HG02798 (cell line): ENCODE measurements around the gene PDE6B.

Experiments
- ATAC-seq: cut with Tn5 transposase; IDR thresholded peaks from one replicate; pipeline ENCODE4 v1.9.1; 2021; ENCODE audit warnings: mild to moderate bottlenecking; ENCODE audit not compliant: unreplicated experiment, poor library complexity

Gene PDE6B

DNA sequence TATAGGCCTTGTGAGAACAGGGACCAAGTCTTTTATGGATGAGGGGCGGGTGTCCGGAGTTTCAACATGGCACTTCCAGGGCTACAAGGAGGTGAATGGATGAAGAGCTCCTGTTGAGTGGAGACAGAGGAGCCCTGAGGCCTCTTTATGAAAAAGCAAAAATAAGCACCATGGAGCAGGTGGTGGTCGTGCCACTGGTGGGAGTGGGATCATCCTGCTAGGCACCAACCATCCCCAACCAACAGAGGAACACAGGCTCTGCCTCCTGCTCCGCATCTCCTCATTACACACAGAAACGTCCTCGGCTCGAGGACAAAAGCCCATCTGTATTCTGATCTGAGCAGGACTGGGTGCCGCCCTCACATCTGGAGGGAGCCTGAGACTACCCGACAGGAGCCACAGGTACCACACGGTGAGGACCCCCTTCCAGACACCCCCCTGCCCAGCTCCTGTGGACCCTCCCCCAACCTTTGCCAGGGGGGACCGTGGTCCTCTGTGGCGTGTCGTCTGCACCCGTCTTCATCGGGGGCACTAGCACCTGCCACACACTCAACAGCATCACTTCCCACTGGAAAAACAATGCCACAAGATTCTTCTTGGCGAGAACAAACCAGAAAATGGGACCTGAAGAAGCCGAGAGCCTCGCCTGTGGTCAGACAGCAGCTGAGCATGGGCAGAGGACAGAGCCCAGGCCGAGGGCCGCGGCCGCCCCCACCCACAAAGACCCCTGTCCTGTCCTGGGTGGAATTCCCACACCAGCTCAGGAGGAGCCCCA, 3.9 kb upstream of the PDE6B start:
- ATAC-seq = no peak

DNA sequence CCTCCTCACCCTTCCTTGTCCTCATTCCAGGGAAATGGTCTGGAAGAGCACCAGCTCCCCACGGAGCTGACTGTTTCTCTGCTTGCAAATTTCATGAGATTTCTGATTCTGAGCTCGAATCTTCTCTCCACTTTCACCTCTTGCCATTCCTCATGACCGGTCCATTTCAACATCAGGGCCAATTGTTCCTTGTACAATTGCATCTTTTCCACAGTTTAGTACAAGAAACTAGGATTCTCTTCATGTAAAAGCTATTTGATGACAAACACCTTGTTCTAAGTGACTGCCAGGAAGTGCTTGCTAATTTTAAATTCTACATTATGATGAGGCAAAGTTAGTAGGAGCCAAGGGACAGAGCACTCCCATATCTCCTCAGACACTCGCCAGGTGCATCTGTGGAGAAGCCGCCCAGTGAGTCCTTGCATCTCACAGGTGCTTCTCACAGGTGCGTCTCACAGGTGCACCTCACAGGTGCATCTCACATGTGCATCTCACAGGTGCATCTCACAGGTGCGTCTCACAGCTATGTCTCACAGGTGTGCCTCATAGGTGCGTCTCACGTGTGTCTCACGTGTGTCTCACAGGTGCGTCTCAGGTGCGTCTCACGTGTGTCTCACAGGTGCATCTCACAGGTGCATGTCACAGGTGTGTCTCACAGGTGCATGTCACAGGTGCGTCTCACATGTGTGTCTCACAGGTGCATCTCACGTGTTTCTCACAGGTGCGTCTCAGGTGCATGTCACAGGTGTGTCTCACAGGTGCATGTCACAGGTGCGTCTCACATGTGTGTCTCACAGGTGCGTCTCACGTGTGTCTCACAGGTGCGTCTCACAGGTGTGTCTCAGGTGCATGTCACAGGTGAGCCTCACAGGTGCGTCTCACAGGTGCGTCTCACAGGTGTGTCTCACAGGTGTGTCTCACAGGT, 3.0 kb upstream of the PDE6B start:
- no peak for ATAC-seq

DNA sequence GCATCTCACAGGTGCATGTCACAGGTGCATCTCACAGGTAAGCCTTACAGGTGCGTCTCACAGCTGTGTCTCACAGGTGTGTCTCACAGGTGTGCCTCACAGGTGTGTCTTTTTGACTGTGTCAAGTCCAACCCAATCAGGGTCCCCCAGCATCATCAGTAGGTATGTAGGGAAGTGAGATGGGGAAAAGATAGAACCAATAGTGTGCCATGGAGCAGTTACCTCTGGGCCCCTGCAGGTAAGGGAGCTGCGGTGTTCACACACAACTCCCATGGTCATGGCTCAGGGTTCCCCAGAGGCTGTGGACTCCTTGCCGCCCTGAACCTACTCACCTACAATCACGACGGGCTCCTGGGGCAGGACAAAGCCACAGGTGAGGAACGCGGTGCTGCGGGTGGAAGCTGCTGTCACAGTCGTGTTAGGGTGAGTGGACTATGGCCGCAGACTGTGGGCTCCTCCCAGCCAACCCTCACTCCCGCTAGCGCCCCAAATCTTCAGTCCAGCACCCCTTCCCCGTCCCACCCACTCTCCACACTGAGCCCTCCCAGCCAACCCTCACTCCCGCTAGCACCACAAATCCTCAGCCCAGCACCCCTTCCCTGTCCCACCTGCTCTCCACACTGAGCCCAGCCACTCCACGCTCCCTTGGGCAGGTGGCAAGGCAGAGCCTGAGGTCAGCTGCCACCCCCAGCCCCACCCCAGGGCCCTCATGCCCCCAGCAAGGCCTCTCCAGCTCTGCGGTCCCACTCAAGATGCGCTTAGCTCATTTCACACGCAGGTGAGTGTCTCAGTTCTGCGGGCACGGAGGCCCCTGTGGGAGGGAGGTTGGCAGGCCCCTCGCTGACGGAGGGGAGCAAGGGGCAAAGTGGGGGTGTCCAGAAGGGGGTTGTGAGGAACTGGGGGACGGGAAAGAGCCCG, 2.1 kb upstream of the PDE6B start:
- no peak for ATAC-seq

DNA sequence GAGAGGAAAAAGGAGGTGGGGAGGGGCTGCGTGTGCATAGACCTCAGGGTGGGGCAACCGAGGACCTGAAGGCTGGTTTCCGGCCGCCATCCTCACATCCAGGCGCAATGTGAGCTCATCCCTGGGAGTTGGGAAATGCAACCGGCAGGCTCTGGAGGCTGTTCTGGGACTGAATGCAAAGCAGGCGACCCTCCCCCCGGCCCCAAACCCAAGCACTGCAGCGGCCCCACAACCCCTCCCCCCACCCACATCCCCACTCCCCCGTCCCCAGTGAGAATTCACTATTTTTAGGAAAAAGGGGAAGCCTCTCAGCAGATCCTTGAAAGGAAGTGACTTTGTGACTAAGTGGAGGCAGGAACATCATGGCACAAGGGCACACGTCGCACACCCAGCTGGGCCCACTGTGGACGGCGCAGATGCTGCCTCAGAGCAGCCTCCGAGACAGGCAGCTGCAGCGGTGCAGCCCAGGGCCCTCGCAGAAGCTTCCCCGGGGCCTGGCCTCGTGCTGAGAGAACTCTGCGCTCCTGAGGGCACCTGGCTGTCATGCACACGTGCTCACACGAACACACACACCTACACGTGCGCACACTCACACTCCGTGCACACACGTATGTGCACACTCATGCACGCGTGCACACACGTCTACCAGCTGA, 1.3 kb upstream of the PDE6B start:
- no peak for ATAC-seq

DNA sequence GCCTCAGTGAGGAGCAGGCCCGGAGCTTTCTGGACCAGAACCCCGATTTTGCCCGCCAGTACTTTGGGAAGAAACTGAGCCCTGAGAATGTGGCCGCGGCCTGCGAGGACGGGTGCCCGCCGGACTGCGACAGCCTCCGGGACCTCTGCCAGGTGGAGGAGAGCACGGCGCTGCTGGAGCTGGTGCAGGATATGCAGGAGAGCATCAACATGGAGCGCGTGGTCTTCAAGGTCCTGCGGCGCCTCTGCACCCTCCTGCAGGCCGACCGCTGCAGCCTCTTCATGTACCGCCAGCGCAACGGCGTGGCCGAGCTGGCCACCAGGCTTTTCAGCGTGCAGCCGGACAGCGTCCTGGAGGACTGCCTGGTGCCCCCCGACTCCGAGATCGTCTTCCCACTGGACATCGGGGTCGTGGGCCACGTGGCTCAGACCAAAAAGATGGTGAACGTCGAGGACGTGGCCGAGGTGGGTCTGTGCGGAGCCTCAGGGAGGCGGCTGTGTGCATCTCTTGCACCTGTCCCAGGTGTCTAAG, 323 bp downstream of the PDE6B start:
- ATAC-seq = no peak

DNA sequence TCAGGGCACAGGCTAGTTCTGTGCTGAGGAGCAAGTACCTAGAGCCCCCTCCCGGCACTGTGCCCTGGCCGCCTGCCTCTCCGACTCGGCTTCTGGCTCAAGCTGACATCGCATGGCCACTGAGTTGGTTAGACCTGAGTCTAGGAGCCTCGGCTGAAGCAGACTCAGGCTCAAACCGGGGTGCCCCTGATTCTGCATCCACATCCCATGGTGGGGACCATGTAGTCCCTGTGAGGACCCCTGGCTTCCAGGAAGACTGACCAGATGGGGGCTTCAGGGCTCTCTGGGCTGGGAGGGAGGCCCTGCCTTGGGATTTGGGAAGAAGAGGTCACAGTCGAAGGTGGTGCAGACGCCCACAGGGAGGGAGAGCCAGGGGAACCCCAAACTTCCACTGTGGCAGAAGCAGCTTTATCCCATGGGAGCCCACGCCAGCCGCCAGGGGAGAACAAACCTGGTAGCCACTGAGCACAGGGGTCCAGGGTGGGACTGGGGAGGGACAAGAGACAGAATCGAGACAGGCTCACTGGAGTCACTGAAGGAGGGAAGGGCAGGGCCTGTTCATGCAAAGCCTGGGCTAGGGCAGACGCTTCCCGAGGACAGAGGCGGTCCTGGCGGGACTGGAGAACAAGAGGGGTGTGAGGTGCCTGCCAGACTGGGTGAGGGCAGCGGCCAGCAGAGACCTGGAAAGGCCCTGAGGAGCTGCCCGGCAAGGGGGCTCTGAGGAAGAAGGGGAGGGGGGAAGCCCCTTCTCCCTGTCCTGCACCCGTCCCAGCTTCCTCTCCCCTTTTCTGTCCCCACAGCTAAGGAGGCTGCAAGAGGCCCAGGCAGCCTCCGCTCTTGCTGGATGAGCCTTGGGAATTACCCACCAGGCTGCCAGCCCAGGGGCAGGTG, 1.1 kb downstream of the PDE6B start:
- ATAC-seq = no peak

DNA sequence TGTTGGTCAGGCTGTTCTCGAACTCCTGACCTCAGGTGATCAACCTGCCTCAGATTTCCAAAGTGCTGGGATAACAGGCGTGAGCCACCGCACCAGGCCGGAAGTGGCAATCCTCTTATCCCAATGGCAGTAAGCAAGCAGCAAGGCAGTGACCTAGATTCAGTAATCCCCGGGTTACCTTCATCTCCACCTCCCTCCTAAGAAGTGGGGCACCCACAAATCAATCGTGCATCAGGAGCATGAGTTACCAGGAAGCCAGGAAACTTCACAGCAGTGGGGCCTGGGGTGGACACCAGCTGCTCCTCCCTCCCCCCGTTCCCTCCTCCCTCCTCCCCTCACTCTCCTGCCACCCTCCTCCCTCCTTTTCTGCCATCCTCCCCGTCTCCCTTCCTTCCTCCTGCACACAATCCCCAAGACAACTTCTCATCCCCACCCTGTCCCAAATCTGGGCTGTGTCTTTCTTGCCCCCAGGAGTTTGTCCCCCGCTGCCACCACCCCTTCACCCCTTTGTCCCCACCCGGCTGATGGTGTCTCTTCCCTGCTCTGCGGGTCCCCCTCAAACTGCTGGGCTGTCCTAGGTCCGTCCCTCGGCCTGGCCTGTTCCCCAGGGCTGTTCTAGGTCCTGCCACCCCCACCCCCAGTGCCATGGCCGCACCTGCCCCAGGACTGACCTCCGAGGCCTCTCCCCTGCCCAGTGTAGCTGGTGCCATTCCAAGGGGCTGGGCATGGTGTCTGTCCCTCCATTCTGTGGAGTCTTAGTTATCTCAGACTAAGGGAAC, 2.2 kb downstream of the PDE6B start:
- ATAC-seq = no peak

DNA sequence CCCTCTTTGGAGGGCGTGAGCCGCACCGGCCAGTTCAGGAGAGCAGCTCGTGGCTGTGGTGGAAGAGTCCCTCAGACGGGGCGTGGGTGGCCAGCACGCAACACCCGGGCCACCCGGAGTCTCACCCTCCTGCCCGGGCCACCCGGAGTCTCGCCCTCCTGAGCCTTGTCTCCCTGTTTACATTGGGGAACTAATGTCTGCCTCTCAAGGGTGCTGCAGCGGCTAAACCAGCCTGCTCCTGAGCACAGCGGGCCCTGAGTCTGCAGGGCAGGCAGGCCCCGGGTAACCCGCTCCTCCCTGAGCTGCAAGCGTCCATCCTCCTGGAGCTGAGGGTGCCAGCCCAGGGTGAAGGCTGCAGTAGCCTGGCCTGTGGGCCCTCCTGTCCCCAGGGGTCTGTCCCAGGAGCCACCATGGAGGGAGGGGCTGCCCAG, 3.0 kb downstream of the PDE6B start:
- ATAC-seq = no peak

DNA sequence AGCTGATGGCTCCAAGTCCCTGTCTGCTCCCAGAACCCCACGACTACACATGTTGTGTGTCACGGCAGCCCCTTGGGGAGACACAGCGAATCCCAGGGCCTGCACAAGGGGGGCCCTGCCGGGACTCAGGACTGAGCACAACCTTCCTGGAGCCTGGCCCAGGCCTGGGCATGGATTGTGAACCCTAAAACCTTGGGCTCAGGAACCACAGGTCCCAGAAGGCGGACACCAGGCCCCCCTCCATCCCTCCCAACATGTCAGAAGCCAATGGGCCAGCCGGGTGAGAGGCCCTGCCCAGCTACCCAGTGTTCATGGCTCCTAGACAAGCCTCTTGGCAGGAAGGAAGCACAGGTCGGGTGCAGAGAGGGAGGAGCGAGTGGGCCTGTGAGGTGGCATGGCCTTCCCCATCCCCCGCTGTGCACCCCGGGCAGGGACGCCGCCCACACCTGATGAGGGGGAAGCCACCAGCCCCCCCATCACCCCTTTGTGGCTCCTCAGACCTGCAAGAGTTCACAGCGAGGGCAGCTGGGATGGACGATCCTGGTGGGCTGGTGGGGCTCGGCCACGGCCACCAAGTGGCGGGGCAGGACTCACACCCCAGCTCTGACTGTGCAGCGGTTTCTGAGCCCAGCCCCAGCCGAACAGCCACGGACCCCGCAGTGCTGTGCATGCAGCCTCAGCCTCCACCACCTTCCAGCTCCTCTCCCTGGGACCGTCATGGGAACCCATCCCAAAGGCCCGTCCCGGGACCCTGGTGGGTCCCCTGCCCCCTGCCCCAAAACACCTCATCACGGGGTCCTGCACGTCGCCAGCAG, 3.7 kb downstream of the PDE6B start:
- ATAC-seq = no peak

DNA sequence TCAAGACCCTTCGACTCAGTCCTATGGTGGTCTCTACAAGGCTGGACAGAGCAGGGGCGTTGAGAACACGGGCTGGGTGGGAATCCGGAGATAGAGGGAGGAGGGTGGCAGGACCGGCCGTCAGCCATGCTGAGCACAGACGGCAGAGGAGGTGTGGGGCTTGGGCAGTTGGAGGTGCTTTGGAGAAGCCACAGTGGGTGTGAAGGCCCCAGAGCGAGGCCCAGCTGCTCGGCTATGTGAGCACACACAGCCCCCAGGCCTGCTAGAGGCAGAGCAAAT, 4.2 kb downstream of the PDE6B start:
- ATAC-seq = no peak

DNA sequence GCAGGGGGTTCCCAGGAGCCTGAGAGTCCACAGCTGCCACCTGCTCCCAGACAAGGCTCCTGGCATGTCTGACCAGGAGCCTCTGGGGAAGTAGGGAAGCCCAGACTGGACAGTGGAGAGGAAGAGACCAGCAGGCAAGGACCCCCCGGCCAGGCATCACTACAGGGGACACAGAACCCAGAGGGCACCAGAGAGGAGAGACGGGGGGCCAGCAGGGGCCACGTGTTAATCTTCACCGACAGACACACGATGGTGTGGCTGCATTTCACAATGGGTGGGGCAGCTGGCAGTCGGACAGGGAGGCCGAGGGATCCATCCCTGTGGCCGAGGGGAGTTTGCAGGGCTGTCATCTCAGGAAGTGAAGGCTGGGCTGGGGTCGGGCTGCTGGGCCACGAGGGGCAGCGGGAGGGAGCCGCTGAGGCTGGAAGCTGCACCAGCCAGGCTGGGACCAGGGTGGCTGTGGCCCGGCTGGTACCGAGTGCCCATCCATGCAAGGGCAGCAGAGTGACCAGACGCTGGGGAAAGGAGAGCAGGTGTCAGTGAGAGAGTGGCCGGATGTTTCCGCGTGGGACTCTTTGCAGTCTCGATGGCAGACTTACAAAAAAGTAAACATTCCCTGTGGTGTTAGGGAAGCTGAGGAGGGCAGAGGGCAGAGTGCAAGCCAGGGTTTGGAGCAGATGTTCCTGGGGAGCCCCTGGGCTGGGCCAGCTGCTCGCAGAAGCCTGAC, 4.7 kb downstream of the PDE6B start:
- no peak for ATAC-seq

DNA sequence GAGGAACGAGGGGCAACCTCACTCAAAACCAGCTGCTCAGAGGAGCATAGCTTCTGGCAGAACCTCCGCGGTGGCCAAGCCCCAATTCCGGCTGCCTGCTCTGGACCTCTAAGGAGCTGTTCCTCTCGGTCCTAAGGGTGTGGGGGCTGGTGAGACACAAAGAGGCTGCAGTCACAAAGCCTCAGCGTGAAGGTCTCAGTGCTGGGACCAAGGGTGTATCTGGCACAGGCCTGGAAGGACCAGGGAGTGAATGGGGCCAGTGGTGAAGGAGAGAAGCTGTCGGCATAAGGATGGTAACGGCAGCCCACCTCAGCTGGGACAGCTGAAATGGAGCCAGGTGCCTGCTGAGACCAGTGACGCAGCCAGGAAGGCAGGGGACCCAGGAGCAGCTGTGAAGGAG, 5.3 kb downstream of the PDE6B start:
- no peak for ATAC-seq

DNA sequence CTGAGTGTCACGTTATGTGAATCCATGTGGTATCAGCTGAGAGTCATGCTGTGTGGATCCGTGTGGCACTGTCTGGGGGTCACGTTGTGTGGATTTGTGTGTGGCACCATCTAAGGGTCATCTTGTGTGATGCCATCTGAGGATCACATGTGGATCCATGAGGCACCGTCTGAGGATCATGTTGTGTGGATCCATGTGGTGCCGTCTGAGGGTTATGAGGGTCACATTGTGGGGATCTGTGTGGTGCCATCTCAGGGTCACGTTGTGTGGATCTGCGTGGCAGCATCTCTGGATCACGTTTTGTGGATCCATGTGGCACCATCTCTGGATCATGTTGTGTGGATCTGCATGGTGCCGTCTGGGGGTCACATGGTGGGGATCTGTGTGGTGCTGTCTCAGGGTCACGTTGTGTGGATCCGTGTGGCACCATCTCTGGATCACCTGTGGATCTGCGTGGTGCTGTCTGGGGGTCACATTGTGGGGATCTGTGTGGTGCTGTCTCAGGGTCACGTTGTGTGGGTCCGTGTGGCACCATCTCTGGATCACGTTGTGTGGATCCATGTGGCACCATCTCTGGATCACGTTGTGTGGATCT, 6.9 kb downstream of the PDE6B start:
- no peak for ATAC-seq

DNA sequence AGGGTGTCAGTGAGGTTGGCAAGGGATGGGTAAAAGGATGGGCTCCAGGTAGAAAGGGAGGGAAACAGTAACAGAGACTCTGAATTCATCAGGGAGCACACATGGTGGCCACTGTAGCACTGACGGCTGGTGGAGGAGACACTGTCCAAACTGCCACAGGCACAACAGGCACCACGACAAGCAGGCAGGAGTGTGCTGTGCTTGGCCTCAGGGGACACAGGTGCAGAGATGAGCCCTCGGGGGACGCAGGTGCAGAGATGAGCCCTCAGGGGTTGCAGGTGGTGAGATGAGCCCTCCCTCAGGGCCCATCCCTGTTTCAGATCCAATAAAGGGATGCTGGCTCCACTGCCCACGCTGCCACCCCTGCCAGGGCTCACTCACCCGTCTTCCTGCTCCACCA, 7.6 kb downstream of the PDE6B start:
- ATAC-seq = no peak

DNA sequence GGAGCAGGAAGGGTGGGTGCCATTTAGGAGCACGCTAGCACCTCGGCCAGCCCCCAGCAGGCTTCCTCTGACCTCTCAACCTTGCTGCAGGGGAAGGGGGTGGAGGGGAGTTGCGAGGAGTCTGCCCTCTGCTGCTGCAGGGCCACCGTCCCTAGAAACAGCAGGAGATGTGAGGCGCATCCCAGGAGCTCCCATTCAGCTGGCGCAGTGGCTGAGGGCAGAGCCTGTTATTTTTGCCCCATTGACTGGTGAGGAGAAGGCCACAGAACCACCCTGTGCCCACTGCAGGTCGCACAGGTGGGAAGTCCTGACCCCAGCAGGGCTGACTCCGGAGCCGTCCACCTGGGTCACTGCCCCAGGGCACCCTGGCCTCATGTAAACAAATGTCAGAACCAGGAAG, 8.0 kb downstream of the PDE6B start:
- ATAC-seq = no peak

DNA sequence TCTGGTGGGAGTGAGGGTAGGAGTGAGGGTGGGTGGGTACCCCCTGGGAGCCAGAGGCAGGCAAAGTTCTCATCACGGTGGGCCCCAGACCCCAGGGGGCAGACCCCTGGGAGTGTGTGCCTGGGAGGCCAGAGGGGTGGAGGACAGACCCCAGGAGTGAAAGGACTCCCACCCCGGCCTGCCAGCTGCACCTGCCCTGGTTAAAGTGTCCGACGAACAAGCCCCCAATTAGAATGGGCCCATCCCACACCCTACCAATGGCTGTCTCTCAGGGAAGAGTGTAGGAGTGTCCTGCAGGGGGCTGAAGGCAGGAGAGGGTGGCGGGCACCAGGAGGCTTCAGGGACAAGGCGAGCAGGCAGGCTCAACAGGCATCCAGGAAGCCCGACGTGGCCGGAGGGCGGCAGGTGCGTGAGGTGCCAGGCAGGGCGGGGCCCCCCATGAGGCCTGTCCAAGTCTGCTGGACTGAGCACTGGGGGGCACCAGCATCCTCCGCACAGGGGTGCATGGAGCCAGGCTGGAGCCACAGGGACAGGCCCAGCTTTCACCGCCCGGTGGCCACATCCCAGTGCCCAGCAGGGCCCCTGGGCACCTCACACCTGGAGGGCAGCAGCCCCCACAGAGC, 8.7 kb downstream of the PDE6B start:
- no peak for ATAC-seq
